Measurements from ENCODE around the gene ZMYND8.

GRCh38 chr20:47236639-47236900, 119.9 kb downstream of the ZMYND8 start:
- TF ChIP-seq RFX5 (IDR thresholded peaks at IDR 0.05; ENCODE audit: borderline replicate concordance, low read depth, low read length), result no peak
- no peak for TF ChIP-seq POLR2AphosphoS5 (IDR thresholded peaks at IDR 0.05; ENCODE audit: low read depth, low read length)
- TF ChIP-seq ASH2L (IDR thresholded peaks at IDR 0.05; ENCODE audit: low read length), result no peak
- no peak for TF ChIP-seq CEBPB (IDR thresholded peaks at IDR 0.05; ENCODE audit: low read depth, low read length)
- TF ChIP-seq RAD21 (IDR thresholded peaks at IDR 0.05 in 1 of 2, conservative IDR thresholded peaks at IDR 0.05 in 1 of 2; ENCODE audit: low read depth in 2 of 2, low read length in 2 of 2), result no peak
- TF ChIP-seq SRF (IDR thresholded peaks at IDR 0.05; ENCODE audit: low read depth, low read length), result no peak
- no peak for TF ChIP-seq ATF2 (IDR thresholded peaks at IDR 0.05; ENCODE audit: low read length)
- no peak for TF ChIP-seq CBX8 (IDR thresholded peaks at IDR 0.05; ENCODE audit: borderline replicate concordance, low read depth, low read length)
- no peak for TF ChIP-seq CHD1 (IDR thresholded peaks at IDR 0.05; ENCODE audit: low read depth, low read length)
- TF ChIP-seq POLR2A (IDR thresholded peaks at IDR 0.05; ENCODE audit: control extremely low read depth in 1 of 2, low read depth in 2 of 2, low read length in 2 of 2), result no peak
- no peak for TF ChIP-seq CHD2 (IDR thresholded peaks at IDR 0.05; ENCODE audit: low read length)
- TF ChIP-seq JUND (IDR thresholded peaks at IDR 0.05; ENCODE audit: low read length), result no peak

All from H1 (cell line).